Memory B cell (primary cell): ENCODE results near the gene CYB561.
A peak's percentile ranks its signal among the peaks of the same experiment; 100 is the strongest.
"Not testable (repeated sequence)": the region's sequence is repeated elsewhere in the genome, so short reads cannot be mapped to it uniquely, and the experiment has no call there.

Source experiments
- ATAC-seq: fragments of 150-1000 bp; cut with Tn5 transposase; 2 replicates; pipeline ENCODE4 v1.10.0; 2021; ENCODE audit warnings: low read depth, mild to moderate bottlenecking, moderate library complexity
- DNase-seq, 2 donors: peaks; one replicate each; pipeline ENCODE4 v3.0.0; 2022; ENCODE audit warnings: low spot score in 2 of 2
- H3K27ac Mint-ChIP-seq: one replicate; pipeline ENCODE4 v1.8.0; 2022; ENCODE audit warnings: mild to moderate bottlenecking, moderate library complexity, mixed read lengths
- H3K27me3 Mint-ChIP-seq: one replicate; pipeline ENCODE4 v1.8.0; 2022; ENCODE audit warnings: mixed read lengths
- H3K36me3 Mint-ChIP-seq: one replicate; pipeline ENCODE4 v1.8.0; 2022; ENCODE audit warnings: mild to moderate bottlenecking, mixed read lengths
- H3K4me1 Mint-ChIP-seq: one replicate; pipeline ENCODE4 v1.8.0; 2022; ENCODE audit warnings: mixed read lengths
- H3K4me3 Mint-ChIP-seq: one replicate; pipeline ENCODE4 v1.8.0; 2022; ENCODE audit warnings: mild to moderate bottlenecking, moderate library complexity, mixed read lengths
- H3K9me3 Mint-ChIP-seq: one replicate; pipeline ENCODE4 v1.8.0; 2022; ENCODE audit warnings: mixed read lengths

The CYB561 gene

GRCh38 chr17:63475491-63476412, 29.6 kb upstream of the CYB561 start:
- DNase-seq: no peak

GRCh38 chr17:63474586-63475460, 28.7 kb upstream of the CYB561 start:
- DNase-seq (no peak), ATAC-seq (no peak)
- Mint-ChIP-seq H3K4me1 (peaks cover 15% of the 10 kb centered on the region), H3K27ac (no peak overlapping the region), H3K27me3 (peaks cover 21% of the 10 kb centered on the region), H3K36me3 (no peaks in the 10 kb centered on the region), H3K9me3 (no peaks in the 10 kb centered on the region), H3K4me3 (no peak overlapping the region)

More at GRCh38 chr17:63475491-63476412, 29.6 kb upstream of the CYB561 start:
- Mint-ChIP-seq H3K4me3 (peak overlapping the region; percentile 50), H3K36me3 (no peaks in the 10 kb centered on the region), H3K27me3 (peaks cover 26% of the 10 kb centered on the region), H3K9me3 (no peaks in the 10 kb centered on the region), H3K27ac (no peak overlapping the region), H3K4me1 (peaks cover 15% of the 10 kb centered on the region)
- no peak for ATAC-seq

GRCh38 chr17:63474174-63474573, 28.1 kb upstream of the CYB561 start:
- no peak for DNase-seq
- no peak overlapping the region for H3K27ac Mint-ChIP-seq
- no peak overlapping the region for H3K4me3 Mint-ChIP-seq
- H3K9me3 Mint-ChIP-seq: no peaks in the 10 kb centered on the region
- no peaks in the 10 kb centered on the region for H3K36me3 Mint-ChIP-seq
- H3K4me1 Mint-ChIP-seq: peaks cover 14% of the 10 kb centered on the region
- ATAC-seq: no peak
- H3K27me3 Mint-ChIP-seq: peaks cover 19% of the 10 kb centered on the region

- H3K36me3 Mint-ChIP-seq, H3K4me3 Mint-ChIP-seq, DNase-seq, H3K27ac Mint-ChIP-seq, H3K27me3 Mint-ChIP-seq, H3K9me3 Mint-ChIP-seq, ATAC-seq: not testable (repeated sequence)
- peaks cover 11% of the 10 kb centered on the region for H3K4me1 Mint-ChIP-seq
These were observed 22.0 kb upstream of the CYB561 start for GRCh38 chr17:63468099-63468498.

GRCh38 chr17:63464691-63465236, 18.7 kb upstream of the CYB561 start:
- Mint-ChIP-seq H3K4me1 (peaks cover 18% of the 10 kb centered on the region), H3K4me3 (no peak overlapping the region), H3K36me3 (peaks cover 1% of the 10 kb centered on the region), H3K27ac (no peak overlapping the region), H3K27me3 (peaks cover 3% of the 10 kb centered on the region), H3K9me3 (peaks cover 3% of the 10 kb centered on the region)
- no peak for DNase-seq
- no peak for ATAC-seq

- Mint-ChIP-seq H3K27ac (no peak overlapping the region), H3K27me3 (peaks cover 3% of the 10 kb centered on the region), H3K4me1 (peaks cover 18% of the 10 kb centered on the region), H3K9me3 (peaks cover 3% of the 10 kb centered on the region), H3K36me3 (peaks cover 1% of the 10 kb centered on the region), H3K4me3 (no peak overlapping the region)
- DNase-seq (no peak), ATAC-seq (no peak)
These were observed 17.7 kb upstream of the CYB561 start for GRCh38 chr17:63463771-63464170.

- H3K9me3 Mint-ChIP-seq: peaks cover 3% of the 10 kb centered on the region
- ATAC-seq: no peak
- H3K27me3 Mint-ChIP-seq: peaks cover 7% of the 10 kb centered on the region
- H3K27ac Mint-ChIP-seq: no peak overlapping the region
- peaks cover 1% of the 10 kb centered on the region for H3K36me3 Mint-ChIP-seq
- H3K4me3 Mint-ChIP-seq: no peak overlapping the region
- peaks cover 16% of the 10 kb centered on the region for H3K4me1 Mint-ChIP-seq
- DNase-seq: no peak
These were observed 13.9 kb upstream of the CYB561 start for GRCh38 chr17:63460018-63460417.

GRCh38 chr17:63458478-63458877, 12.4 kb upstream of the CYB561 start:
- peaks cover 1% of the 10 kb centered on the region for H3K36me3 Mint-ChIP-seq
- H3K27me3 Mint-ChIP-seq: peaks cover 7% of the 10 kb centered on the region
- ATAC-seq (no peak), DNase-seq (no peak)
- no peak overlapping the region for H3K4me3 Mint-ChIP-seq
- peaks cover 7% of the 10 kb centered on the region for H3K4me1 Mint-ChIP-seq
- peaks cover 3% of the 10 kb centered on the region for H3K9me3 Mint-ChIP-seq
- no peak overlapping the region for H3K27ac Mint-ChIP-seq

- Mint-ChIP-seq H3K4me3 (no peak overlapping the region), H3K27ac (no peak overlapping the region), H3K27me3 (peaks cover 6% of the 10 kb centered on the region), H3K36me3 (no peaks in the 10 kb centered on the region), H3K4me1 (no peaks in the 10 kb centered on the region), H3K9me3 (no peaks in the 10 kb centered on the region)
- no peak for DNase-seq
- ATAC-seq: no peak
These were observed 9.3 kb upstream of the CYB561 start for GRCh38 chr17:63455417-63455816.

GRCh38 chr17:63454915-63455314, 8.8 kb upstream of the CYB561 start:
- H3K27ac Mint-ChIP-seq: no peak overlapping the region
- H3K9me3 Mint-ChIP-seq: no peaks in the 10 kb centered on the region
- H3K36me3 Mint-ChIP-seq: no peaks in the 10 kb centered on the region
- H3K27me3 Mint-ChIP-seq: peaks cover 6% of the 10 kb centered on the region
- H3K4me3 Mint-ChIP-seq: no peak overlapping the region
- no peak for DNase-seq
- no peaks in the 10 kb centered on the region for H3K4me1 Mint-ChIP-seq
- no peak for ATAC-seq

- not testable (repeated sequence) for H3K27me3 Mint-ChIP-seq
These were observed 8.3 kb upstream of the CYB561 start for GRCh38 chr17:63454357-63454756.

GRCh38 chr17:63452962-63453551, 7.0 kb upstream of the CYB561 start:
- Mint-ChIP-seq H3K4me1 (no peaks in the 10 kb centered on the region), H3K27me3 (peaks cover 5% of the 10 kb centered on the region), H3K27ac (no peak overlapping the region), H3K36me3 (no peaks in the 10 kb centered on the region), H3K4me3 (no peak overlapping the region), H3K9me3 (no peaks in the 10 kb centered on the region)
- ATAC-seq (no peak), DNase-seq (no peak)

More at GRCh38 chr17:63454357-63454756, 8.3 kb upstream of the CYB561 start:
- ATAC-seq, DNase-seq, H3K36me3 Mint-ChIP-seq, H3K4me1 Mint-ChIP-seq, H3K9me3 Mint-ChIP-seq, H3K4me3 Mint-ChIP-seq, H3K27ac Mint-ChIP-seq: not testable (repeated sequence)

- H3K27me3 Mint-ChIP-seq: peaks cover 2% of the 10 kb centered on the region
- ATAC-seq: no peak
These were observed 6.2 kb upstream of the CYB561 start for GRCh38 chr17:63452046-63452961.

More at GRCh38 chr17:63452046-63452961, 6.2 kb upstream of the CYB561 start:
- no peak for DNase-seq
- Mint-ChIP-seq H3K9me3 (no peaks in the 10 kb centered on the region), H3K27ac (no peak overlapping the region), H3K36me3 (no peaks in the 10 kb centered on the region), H3K4me3 (no peak overlapping the region), H3K4me1 (peaks cover under 1% of the 10 kb centered on the region)
